Esophagus muscularis mucosa (tissue), 4 donors: ENCODE measurements around the gene MT3. TPM values are rescaled to one million over a fixed set of nuclear protein-coding genes. Genes with fewer than 3 reads are reported as not detected.

Experiments used
- DNase-seq: peaks from one replicate; pipeline ENCODE4 v3.0.0-alpha.2; 2017; ENCODE audit errors: extremely low spot score
- H3K27ac ChIP-seq, 4 donors: fragments of 200-600 bp; sonication (generic); replicated peaks in 1 of 4; 1 replicate in 3 of 4; 2 replicates in 1 of 4; pipeline ENCODE4 v1.5.1; 2016 to 2019; ENCODE audit warnings: mild to moderate bottlenecking in 1 of 4
- H3K27me3 ChIP-seq, 4 donors: fragments of 200-600 bp; sonication (generic); one replicate each; pipeline versions ENCODE4 v1.5.1 to v1.6.0; 2016 to 2019
- H3K36me3 ChIP-seq, 4 donors: fragments of 200-600 bp; sonication (generic); one replicate each; pipeline ENCODE4 v1.5.1; 2016 to 2019
- H3K4me1 ChIP-seq, 4 donors: fragments of 200-600 bp; sonication (generic); one replicate each; pipeline ENCODE4 v1.5.1; 2016 to 2019
- H3K4me3 ChIP-seq, 4 donors: fragments of 200-600 bp; sonication (generic); 1 replicate in 2 of 4; 2 replicates in 2 of 4; pipeline ENCODE4 v1.5.1; 2016 to 2019; ENCODE audit warnings: mild to moderate bottlenecking in 4 of 4, moderate library complexity in 1 of 4
- H3K9me3 ChIP-seq, 4 donors: fragments of 200-600 bp; sonication (generic); 1 replicate in 3 of 4; 2 replicates in 1 of 4; pipeline ENCODE4 v1.5.1; 2016 to 2019
- CTCF ChIP-seq, 3 experiments: fragments of 200-600 bp in 2 of 3; fragments of 450-650 bp in 1 of 3; sonication (generic) in 2 of 3; IDR thresholded peaks; one replicate each; pipeline ENCODE4 v1.5.1; 2017 to 2019; ENCODE audit warnings: antibody characterized with exemption in 3 of 3, mild to moderate bottlenecking in 2 of 3, moderate library complexity in 1 of 3
- EP300 ChIP-seq: sonication (generic); formaldehyde crosslinking; IDR thresholded peaks from one replicate; pipeline ENCODE4 v1.6.1; 2017; ENCODE audit warnings: antibody characterized with exemption
- POLR2A ChIP-seq: fragments of 450-650 bp; IDR thresholded peaks from one replicate; pipeline ENCODE4 v1.6.1; 2017; ENCODE audit warnings: antibody characterized with exemption, moderate library complexity, mild to moderate bottlenecking, low read depth
- POLR2AphosphoS5 ChIP-seq, 2 donors: sonication (generic); formaldehyde crosslinking; IDR thresholded peaks; one replicate each; pipeline ENCODE4 v1.6.1; 2017; ENCODE audit warnings: antibody characterized with exemption in 2 of 2
- WGBS: methylation state at CpG from one replicate; pipeline ENCODE4 v1.1.5; 2018; 5-methylcytosine and 5-hydroxymethylcytosine counted together
- intact Hi-C: fragments of 100-400 bp; cut with DNase I; formaldehyde crosslinking; loops from one replicate; pipeline ENCODE4 v1.15.1; 2023
- total RNA-seq, 4 donors: library from RNA; depleted of rRNA; stranded (reverse); fragments of >200 nt; gene quantifications; one replicate each; pipeline versions ENCODE4 v1.1.0 to v1.2.1, GENCODE V29; 2016

MT3 gene
- total RNA-seq, 4 donors from 2014 or later = 2.0 to 12.5 (median 4.1) TPM

- H3K27ac ChIP-seq = no peak overlapping the region
- no peaks in the 10 kb centered on the region for H3K27me3 ChIP-seq
- H3K36me3 ChIP-seq = no peaks in the 10 kb centered on the region
- TF ChIP-seq POLR2A (no peak), EP300 (no peak), POLR2AphosphoS5 (IDR thresholded peaks at IDR 0.05) (no peak), CTCF (IDR thresholded peaks at IDR 0.05) (no peak)
- intact Hi-C loops = no loop called here
- DNase-seq = no peak
- peaks cover 34 to 47% (median 41%) of the 10 kb centered on the region in 4 donors for H3K4me1 ChIP-seq
- no peaks in the 10 kb centered on the region for H3K9me3 ChIP-seq
- H3K4me3 ChIP-seq = no peak overlapping the region
Observed at GRCh38 chr16:56614549-56614991, 25.2 kb downstream of the MT3 start.

GRCh38 chr16:56615353-56615752 is 26.0 kb downstream of the MT3 start:
- H3K36me3 ChIP-seq = no peaks in the 10 kb centered on the region
- DNase-seq = no peak
- TF ChIP-seq CTCF (IDR thresholded peaks at IDR 0.05) = no peak
- no peak for TF ChIP-seq POLR2AphosphoS5 (IDR thresholded peaks at IDR 0.05)
- no peak for TF ChIP-seq EP300
- no peak for TF ChIP-seq POLR2A
- no peaks in the 10 kb centered on the region for H3K27me3 ChIP-seq
- no peaks in the 10 kb centered on the region for H3K9me3 ChIP-seq
- 89% methylated on average over 3 of the region's 3 CpGs for WGBS
- no peak overlapping the region for H3K27ac ChIP-seq
- intact Hi-C loops = no loop called here
- peaks cover 27 to 42% (median 33%) of the 10 kb centered on the region in 4 donors for H3K4me1 ChIP-seq
- no peak overlapping the region for H3K4me3 ChIP-seq

GRCh38 chr16:56616608-56617211 is 27.4 kb downstream of the MT3 start:
- H3K27me3 ChIP-seq = no peaks in the 10 kb centered on the region
- peak overlapping the region; percentile 52 to 58 (median 53) for H3K4me3 ChIP-seq
- H3K9me3 ChIP-seq = no peaks in the 10 kb centered on the region
- DNase-seq = no peak
- WGBS = 81% methylated on average over 11 of the region's 23 CpGs
- H3K4me1 ChIP-seq = peaks cover 15 to 29% (median 22%) of the 10 kb centered on the region in 4 donors
- peak overlapping the region; percentile 63 to 68 (median 65) for H3K27ac ChIP-seq
- TF ChIP-seq CTCF (IDR thresholded peaks at IDR 0.05) (no peak), EP300 (no peak), POLR2AphosphoS5 (IDR thresholded peaks at IDR 0.05) (no peak), POLR2A (no peak)
- H3K36me3 ChIP-seq = no peaks in the 10 kb centered on the region
- intact Hi-C loops = no loop called here

GRCh38 chr16:56617212-56618085 is 28.1 kb downstream of the MT3 start:
- Histone ChIP-seq H3K27ac (peak overlapping the region; percentile 63 to 68 (median 65)), H3K4me1 (peaks cover 15 to 28% (median 23%) of the 10 kb centered on the region in 4 donors), H3K9me3 (no peaks in the 10 kb centered on the region), H3K27me3 (no peaks in the 10 kb centered on the region), H3K4me3 (peak overlapping the region; percentile 52 to 58 (median 53)), H3K36me3 (no peaks in the 10 kb centered on the region)
- intact Hi-C loops = no loop called here
- TF ChIP-seq POLR2A = no peak
- TF ChIP-seq POLR2AphosphoS5 (IDR thresholded peaks at IDR 0.05) = peak in 1 of 2 donors; percentile 84
- peak in 1 of 3 experiments; percentile 2 for TF ChIP-seq CTCF (IDR thresholded peaks at IDR 0.05)
- TF ChIP-seq EP300 = no peak
- 12% methylated on average over 3 of the region's 41 CpGs for WGBS
- no peak for DNase-seq
